HTR-8/SVneo (cell line): ENCODE data around the gene MSTO1.
"Not testable (repeated sequence)": the region's sequence is repeated elsewhere in the genome, so short reads cannot be mapped to it uniquely, and the experiment has no call there.

Experiments
- DNase-seq: peaks from one replicate; pipeline ENCODE4 v3.0.0; 2011; ENCODE audit warnings: low spot score, mixed read lengths; ENCODE audit not compliant: insufficient read length
- FAIRE-seq: peaks from 2 replicates; lab custom pipeline; 2011; peaks lifted over from hg19 to GRCh38; lab: Jason Lieb, UNC

The MSTO1 gene

DNA sequence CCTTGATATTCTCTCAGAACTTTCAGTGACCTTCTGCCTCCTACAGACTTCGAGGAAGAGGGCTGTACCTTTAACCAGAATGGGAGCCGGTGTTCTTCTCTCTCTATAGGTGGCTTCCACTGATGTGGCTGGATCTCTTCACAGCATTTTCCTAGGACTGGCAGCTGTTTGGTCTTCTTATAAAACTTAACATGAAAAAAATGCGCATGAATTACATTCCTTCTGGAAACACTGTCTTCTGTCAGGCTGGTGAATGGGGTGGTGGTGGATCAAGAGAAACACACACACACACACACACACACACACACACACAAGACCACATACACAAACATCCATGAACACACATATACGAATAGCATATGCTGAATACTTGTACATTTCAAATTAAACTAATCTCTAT lies 51.2 kb downstream of the MSTO1 start:
- DNase-seq, FAIRE-seq: not testable (repeated sequence)
